HG03457 (cell line): ENCODE data around the gene ANGPTL7.
"Not testable (repeated sequence)": the region's sequence is repeated elsewhere in the genome, so short reads cannot be mapped to it uniquely, and the experiment has no call there.

Experiments used
- ATAC-seq: cut with Tn5 transposase; IDR thresholded peaks from one replicate; pipeline ENCODE4 v1.9.1; 2021; ENCODE audit warnings: moderate number of reproducible peaks; ENCODE audit not compliant: unreplicated experiment

The ANGPTL7 gene

GRCh38 chr1:11168731-11169130 is 20.4 kb upstream of the ANGPTL7 start:
- no peak for ATAC-seq

- no peak for ATAC-seq
These were observed 20.0 kb upstream of the ANGPTL7 start for GRCh38 chr1:11169202-11169601.

- no peak for ATAC-seq
These were observed 19.1 kb upstream of the ANGPTL7 start for GRCh38 chr1:11170102-11170501.

GRCh38 chr1:11174261-11174942 is 14.8 kb upstream of the ANGPTL7 start:
- no peak for ATAC-seq

GRCh38 chr1:11175461-11175860 is 13.7 kb upstream of the ANGPTL7 start:
- no peak for ATAC-seq

- ATAC-seq: no peak
These were observed 13.0 kb upstream of the ANGPTL7 start for GRCh38 chr1:11176081-11176706.

- no peak for ATAC-seq
These were observed 10.8 kb upstream of the ANGPTL7 start for GRCh38 chr1:11178021-11179015.

GRCh38 chr1:11179125-11179524 is 10.0 kb upstream of the ANGPTL7 start:
- no peak for ATAC-seq

- not testable (repeated sequence) for ATAC-seq
These were observed 9.4 kb upstream of the ANGPTL7 start for GRCh38 chr1:11179749-11180148.

GRCh38 chr1:11180342-11180744 is 8.8 kb upstream of the ANGPTL7 start:
- no peak for ATAC-seq

- no peak for ATAC-seq
These were observed 6.3 kb upstream of the ANGPTL7 start for GRCh38 chr1:11182884-11183283.

GRCh38 chr1:11184973-11185372 is 4.2 kb upstream of the ANGPTL7 start:
- no peak for ATAC-seq

- no peak for ATAC-seq
These were observed 2.2 kb upstream of the ANGPTL7 start for GRCh38 chr1:11187000-11187399.

GRCh38 chr1:11187494-11187893 is 1.7 kb upstream of the ANGPTL7 start:
- no peak for ATAC-seq

GRCh38 chr1:11187931-11188330 is 1.2 kb upstream of the ANGPTL7 start:
- ATAC-seq: no peak

GRCh38 chr1:11188381-11188780 is 774 bp upstream of the ANGPTL7 start:
- ATAC-seq: no peak

- ATAC-seq: no peak
These were observed 4.2 kb downstream of the ANGPTL7 start for GRCh38 chr1:11193376-11193775.

- no peak for ATAC-seq
These were observed 5.4 kb downstream of the ANGPTL7 start for GRCh38 chr1:11194407-11195176.

- ATAC-seq: no peak
These were observed 7.8 kb downstream of the ANGPTL7 start for GRCh38 chr1:11196945-11197344.

GRCh38 chr1:11197359-11197758 is 8.2 kb downstream of the ANGPTL7 start:
- ATAC-seq: no peak

GRCh38 chr1:11198257-11198656 is 9.1 kb downstream of the ANGPTL7 start:
- ATAC-seq: no peak
